Mesenteric fat pad (tissue), 1 donor: Measurements from ENCODE around the gene CREB1. TPM values are rescaled to one million over a fixed set of nuclear protein-coding genes. Genes with fewer than 3 reads are reported as not detected.

ENCODE experiments used
- DNase-seq: peaks from one replicate; pipeline ENCODE4 v3.0.0-alpha.2; 2020; ENCODE audit warnings: low spot score
- total RNA-seq: library from RNA; stranded (reverse); fragmentation: NEBNext Ultra II Directional; extraction: Animal tissue kit (Norgen Biotek cat#: 25700); gene quantifications from one replicate; pipeline ENCODE4 v1.2.1, GENCODE V29; 2021
- donor health status: DM: yes; HTN: yes; CAD: no.

Gene CREB1
- total RNA-seq, 1 donor from 2014 or later = 76.8 TPM

DNA sequence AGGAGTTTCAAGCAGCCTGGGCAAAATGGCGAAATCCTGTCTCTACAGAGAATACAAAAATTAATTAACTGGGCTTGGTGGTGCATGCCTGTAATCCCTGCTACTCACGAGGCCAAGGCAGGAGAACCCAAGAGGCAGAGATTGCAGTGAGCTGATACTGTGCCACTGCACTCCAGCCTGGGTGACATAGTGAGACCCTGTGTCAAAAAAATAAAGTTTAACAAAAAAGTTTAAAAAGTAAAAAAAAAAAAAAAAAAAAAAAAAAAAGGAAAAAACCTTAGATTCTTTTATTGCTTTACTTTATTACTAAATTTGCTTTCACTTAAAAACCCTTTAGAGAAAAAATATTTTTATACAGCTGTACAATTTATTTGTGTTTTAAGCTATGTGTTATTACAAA lies 10.7 kb downstream of the CREB1 start:
- DNase-seq = no peak

DNA sequence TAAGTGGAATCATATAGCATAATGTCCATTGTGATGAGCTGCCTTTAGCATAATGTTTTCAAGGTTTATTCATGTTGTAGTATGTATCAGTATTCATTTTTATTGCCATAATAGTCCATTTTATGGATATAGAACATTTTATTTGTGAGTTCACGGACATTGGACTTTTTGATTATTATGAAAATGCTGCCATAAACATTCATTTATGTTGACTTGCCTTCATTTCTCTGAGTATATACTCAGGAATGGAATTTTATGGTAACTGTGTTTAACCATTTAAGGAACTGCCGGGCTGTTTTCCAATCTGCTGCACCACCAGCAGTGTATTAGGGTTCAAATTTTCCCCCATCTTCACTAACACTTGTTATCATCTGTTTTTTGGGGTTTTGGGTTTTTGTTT lies 12.2 kb downstream of the CREB1 start:
- DNase-seq = no peak

DNA sequence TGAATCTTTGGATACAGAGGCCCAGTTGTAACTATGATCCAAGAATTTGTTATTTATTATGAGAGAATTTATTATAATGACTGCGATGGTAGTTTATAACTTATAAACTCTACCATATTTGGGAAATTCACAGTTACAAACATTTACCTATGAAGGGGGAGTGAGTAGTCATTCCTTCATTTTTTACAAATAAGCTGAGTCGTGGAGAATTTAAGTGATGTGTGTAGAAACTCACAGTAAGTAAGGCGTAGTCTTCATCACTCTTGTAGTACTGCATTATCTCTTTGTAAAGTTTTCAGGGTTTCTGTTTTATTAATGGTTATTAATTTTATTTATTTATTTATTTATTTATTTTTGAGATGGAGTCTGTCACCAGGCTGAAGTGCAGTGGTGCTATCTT lies 13.5 kb downstream of the CREB1 start:
- no peak for DNase-seq

DNA sequence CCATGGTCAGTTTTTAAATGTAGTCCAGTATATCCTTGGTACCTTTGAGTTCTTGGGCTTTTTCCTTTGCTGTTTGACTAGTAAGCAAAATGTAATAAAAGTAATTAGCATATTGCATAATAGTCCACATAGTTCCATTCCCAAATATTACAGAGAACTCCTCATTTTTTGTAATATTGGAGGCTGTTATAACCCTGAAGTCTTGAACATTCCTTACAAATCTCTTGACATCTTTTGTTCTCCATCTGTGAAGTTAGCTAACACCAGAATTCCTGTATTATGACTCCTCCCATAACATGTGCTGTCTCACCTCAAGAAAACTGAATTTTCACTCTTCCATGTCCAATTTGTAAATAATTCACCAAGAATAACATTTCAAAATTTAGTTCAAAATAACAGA lies 17.1 kb downstream of the CREB1 start:
- DNase-seq = no peak

DNA sequence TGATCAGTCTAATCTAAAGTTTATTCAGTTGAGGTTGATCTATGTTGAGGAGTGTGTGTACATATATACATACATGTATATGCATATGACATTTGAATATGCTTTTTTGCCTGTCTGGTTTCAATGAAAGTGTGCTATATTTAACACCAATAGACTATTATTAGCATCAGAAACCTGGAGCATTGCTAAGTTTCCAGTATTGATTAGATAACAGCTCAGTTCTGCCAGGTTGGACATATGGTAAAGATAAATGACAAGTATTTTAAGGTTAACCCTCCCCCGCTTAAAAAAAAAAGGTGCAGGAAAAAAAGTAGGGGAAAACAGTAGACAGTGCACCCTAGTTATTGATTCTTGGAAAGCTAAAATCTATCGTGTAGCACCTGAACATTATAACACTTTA lies 19.4 kb downstream of the CREB1 start:
- DNase-seq = no peak

DNA sequence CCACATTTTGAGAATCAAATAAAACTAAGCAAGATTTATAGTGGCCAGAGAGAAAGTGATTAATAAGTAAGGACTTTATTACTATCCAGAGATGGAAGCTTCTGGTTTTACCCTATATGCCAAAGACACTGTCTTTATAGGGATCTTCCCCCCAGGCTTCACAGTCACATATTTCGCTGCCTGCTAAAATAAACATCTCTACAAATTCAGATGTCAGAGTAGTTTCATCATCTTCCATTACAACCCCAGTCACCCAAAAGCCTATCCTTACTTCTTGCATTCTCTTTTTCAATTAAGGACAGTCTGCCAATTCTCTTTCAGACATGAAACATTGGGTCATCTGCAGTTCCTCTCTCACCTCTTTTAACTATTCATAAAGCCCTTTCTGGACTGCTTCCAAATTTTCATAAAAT lies 28.3 kb downstream of the CREB1 start:
- DNase-seq = no peak

DNA sequence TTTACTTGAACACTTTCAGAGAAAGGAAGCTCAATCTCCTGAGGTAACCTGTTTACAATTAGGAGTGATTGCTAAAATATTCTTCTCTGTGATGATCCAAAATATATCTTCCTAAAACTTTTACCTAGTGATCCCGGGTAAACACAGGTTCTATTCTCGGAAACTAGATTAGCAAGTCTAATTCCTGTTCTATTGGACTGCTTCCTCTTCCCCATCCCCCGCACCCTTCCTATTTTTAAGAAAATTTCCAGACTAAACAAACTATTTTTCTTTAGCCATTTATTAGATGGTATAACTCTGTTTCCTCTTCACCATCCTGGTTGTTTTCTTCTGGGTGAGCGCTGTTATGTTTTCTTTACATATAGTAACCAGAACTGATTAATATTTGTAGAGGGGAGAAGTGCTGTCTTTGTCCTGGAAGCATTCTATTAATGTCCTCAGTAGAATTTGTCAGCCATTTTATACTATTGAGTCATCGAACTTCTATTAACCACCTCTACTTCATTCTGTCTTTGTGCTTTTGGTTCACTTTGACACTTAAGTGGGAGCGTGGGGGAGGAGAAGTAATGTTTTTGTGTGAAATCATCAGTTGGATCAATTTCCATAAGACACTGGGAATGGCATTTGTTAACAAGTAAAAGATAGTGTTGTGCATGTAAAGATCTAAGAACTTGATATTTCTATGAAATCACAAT lies 31.8 kb downstream of the CREB1 start:
- DNase-seq = no peak

DNA sequence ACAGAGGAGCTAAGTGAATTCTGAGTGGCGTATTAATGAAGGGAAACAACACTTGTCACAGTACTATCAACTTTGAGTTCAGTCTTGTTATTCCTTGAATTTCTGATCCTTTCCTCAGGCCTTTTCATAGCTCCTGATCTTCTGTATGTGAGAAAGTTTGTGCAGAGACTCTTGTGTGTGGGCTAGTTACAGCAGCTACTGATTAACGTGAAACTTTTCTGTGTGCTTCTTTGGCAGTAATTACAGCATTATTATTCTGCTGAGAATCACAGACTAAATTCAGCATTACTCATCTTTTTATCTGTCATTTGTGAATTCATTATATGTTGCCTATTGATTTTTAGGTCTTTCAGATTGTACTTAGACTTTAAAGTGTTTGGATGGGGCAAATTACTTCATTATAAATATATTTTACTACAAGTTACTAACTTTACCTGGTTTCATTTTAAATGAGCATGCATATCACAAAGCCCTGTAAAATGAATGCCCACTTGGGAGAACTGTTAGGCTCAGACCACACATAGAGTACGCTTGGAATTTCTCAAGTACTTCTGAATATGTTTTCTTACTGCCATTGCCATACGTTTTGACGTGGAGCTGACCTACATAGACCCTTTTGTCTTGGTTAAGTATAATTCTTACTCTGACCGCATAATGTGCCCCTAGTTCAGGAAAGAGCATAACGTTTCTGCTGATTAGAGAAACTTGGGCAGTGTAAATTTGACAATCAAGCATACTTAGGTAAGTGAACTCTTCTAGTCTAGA lies 36.2 kb downstream of the CREB1 start:
- no peak for DNase-seq

DNA sequence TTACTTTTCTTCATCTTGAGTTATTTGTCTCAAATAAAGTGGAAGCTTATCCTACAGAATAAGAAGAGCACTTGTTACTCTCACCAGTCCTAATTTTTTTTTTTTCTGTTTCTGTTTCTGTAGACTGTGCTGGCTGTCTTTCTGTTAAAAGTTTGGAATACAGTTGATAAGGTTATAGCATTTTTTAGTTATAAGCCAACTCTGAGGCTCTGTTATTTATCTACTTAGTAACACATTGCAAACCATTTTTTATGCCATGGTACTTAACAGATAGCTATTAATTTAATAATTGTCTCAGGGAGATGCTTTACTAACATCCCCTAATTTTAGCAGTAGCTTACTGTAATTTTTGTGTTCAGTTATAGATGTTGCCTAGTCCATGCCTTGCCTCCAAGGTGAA lies 37.9 kb downstream of the CREB1 start:
- DNase-seq = no peak

DNA sequence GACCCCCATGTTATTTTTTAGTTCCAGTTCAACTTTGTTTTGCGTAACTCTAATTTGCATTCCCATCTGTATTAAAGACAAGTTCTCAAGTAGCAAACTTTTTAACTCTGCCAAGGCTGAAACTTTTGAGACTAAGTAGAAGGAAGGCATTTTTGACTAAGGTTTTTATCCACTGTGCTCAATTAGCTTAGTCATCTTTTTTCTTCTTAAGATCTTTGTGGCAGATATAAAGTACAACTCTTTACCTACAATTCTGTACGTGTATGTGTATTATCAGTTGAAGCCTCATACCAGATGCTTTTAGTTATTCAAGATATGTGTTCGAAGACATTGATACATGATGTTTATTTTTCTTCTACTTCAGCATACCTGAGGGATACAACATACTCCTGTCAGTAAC lies 41.6 kb downstream of the CREB1 start:
- no peak for DNase-seq

DNA sequence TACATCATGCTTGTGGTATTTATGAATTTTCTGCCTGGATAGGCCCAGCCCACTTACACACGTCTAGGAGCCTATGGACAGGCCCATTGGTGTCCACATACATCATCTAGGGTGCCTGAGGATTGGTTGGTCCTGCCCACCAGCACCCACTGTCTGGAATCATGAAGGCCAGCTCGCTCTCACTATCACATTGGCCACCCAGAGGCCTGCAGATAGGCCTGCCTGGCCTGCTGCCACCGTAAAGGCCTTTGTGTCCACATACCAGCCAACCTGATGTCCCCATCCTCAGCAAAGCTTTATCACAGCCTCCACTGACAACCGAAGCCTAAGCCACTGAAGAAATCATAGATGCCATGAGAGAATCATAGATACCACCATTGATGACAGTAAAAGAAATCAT lies 55.2 kb downstream of the CREB1 start:
- DNase-seq = no peak

DNA sequence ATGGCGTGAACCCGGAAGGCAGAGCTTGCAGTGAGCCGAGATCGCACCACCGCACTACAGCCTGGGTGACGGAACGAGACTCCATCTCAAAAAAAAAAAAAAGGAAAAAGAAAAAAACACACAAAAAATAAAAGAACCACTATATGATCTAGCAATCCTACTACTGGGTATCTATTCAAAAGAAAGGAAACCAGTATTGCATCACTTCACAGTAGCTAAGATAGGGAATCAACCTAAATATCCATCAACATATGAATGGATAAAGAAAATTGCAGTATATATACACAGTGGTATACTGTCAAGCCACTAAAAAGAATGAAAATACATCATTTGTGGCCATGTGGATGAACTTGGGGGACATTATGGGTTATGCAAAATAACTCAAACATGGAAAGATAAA lies 57.5 kb downstream of the CREB1 start:
- DNase-seq = no peak

DNA sequence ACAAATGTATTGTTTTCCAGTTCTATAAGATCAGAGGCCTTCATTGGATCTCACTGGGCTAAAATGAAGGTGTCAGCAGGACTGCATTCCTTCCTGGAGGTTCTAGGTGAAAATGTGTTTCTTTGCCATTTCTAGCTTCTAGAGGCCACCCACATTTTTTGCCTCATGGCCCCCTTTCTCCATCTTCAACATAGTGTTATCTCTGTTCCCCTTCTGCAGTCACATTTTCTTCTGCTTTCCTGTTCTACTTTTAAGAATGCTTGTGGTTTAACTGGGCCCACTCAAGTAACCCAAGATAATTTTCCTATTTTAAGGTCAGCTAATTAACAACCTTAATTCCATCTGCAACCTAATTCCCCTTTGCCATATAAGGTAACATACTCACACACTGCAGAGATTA lies 59.4 kb downstream of the CREB1 start:
- no peak for DNase-seq

DNA sequence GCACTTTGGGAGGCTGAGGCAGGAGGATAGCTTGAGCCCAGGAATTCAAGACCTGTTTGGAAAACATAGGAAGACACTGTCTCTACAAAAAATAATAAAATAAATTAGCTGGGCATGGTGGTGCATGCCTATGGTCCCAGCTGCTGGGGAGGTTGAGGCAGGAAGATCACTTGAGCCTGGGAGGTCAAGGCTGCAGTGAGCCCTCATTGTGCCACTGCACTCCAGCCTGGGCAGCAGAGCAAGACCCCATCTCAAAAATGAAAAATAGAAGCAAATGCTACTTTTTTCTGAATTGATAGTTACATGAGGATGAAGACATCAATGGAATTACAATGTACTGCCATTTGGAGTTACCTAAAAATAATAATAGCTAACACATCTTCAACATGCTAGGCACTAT lies 63.5 kb downstream of the CREB1 start:
- no peak for DNase-seq

DNA sequence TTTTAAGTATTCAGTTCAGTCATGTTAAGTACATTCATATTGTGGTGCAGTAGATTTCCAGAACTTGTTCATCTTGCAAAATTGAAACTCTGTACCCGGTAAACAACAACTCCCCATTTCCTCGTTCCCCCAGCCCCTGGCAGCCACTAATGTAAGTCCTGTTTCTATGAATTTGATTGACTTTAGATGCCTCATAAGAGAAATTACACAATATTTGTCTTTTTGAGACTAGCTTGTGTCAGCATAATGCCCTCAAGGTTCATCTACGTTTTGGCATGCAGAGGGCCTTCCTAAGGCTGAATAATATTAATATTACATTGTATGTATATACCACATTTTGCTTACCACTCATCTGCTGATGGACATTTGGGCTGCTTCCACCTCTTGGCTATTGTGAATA lies 64.5 kb downstream of the CREB1 start:
- no peak for DNase-seq

DNA sequence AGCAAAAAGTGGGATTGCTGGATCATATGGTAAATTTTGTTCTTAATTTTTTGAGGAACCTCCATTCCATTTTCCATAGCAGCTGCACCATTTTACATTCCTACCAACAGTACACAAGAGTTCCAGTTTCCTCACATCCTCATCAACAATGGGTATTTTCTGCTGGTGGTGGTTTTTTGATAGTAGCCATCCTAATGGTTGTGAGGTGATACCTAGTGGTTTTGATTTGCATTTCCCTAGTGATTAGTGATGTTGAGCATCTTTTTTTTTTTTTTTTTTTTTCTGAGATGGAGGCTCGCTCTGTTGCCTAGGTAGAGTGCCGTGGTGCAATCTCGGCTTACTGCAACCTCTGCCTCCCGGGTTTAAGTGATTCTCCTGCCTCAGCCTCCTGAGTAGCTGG lies 65.0 kb downstream of the CREB1 start:
- no peak for DNase-seq

DNA sequence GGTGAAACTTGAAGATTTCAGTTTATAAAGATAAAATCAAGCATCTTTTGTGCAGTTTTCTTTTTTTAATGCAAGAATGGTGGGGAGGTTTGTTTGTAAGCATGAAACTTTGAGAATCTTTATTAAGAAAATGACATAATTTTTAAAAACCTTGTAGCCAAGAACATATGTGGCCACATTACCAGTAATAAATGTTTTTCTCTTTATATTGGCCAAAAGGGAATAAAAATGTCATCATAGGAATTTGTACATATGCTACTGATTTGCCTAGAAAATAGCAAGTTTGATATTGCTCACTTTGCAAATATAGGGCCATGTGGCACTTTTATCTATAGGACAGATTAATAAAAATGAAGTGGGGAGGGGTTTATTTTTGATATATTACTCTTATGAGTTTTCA lies 69.9 kb downstream of the CREB1 start:
- DNase-seq = no peak

DNA sequence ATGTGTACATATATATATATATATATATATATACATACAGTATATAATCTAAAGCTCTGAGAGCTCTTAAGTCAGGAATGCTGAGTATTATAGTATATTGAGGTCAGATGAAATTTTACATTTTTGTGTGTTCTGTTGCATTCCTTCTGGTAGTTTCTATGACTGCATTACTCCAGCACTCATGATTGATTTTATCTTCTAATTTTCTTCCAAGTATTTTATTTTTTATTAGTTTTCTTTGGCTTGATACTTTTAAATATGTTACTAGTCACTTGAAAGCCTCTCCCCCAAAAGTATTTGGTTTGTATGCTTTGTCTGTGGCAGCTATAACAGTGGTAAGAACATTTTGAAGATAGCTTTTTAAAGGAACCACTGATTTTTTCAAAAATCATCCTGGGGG lies 70.5 kb downstream of the CREB1 start:
- DNase-seq = no peak

DNA sequence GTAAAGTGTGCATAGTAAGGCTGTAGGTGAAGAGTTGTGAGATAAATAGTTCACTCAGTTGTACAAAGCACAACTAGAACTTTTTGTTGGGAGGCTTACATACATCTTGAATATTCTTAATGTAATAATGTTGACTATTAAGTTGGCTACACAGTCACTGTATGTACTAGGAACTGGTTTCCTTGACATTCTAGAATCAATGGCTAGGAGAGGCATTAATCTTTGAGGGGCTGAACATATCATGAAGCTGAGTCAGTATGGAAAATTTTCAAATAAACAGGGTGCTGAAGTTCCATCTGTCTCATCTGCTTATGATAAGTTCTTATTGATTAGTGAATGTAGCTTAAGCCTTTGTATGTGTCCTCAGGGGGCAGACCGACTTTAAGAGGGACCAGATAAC lies 72.0 kb downstream of the CREB1 start:
- DNase-seq = no peak

DNA sequence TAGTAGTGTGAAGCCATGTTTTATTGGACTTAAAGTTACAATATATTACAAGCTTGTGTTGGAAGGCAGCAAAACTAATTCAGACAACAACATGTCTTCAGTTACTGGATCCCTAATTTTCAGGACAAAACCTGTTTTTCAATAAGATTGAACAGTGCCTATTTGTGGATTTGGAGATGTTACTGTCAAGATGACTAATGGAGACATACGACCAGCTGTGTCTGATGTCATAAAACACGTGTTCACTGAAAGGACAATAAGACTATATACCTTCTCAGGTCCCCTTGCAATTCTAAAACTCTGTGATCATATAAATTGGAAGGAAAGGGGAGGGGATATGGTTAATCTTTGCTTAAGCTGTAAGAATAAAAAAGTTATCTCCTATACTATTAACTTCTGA lies 73.7 kb downstream of the CREB1 start:
- DNase-seq = no peak

DNA sequence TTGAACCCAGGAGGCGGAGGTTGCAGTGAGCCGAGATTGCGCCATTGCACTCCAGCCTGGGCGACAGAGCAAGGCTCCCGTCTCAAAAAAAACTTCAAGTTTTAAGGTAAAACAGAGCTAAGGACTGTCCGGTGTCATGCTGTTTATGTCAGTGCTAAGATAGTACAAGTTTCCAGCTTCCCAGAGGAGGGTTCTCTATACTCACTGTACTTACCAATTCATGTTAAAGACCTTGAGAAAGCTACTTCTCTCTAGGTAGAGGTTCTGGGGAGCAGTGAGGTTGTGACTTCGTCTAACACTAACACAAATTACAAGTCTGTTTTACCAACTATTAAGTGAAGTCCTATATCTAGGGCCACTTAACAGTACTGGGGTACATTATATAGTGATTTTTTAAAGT lies 76.6 kb downstream of the CREB1 start:
- DNase-seq = no peak

DNA sequence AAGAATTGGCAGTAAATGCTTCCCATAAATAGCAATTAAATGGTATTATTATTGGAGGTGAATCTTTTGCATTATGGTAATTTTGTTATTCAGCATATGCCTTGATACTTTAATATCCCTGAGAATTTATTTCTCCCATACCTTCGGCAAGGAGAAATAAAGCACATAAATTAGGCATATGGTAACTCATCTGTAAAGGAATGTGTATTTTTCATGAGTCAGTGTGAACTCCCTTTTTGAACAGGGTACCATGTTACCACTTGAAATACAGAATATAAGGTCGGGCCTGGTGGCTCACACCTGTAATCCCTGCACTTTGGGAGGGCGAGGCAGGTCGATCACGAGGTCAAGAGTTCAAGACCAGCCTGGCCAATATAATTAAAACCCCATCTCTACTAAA lies 77.1 kb downstream of the CREB1 start:
- no peak for DNase-seq

DNA sequence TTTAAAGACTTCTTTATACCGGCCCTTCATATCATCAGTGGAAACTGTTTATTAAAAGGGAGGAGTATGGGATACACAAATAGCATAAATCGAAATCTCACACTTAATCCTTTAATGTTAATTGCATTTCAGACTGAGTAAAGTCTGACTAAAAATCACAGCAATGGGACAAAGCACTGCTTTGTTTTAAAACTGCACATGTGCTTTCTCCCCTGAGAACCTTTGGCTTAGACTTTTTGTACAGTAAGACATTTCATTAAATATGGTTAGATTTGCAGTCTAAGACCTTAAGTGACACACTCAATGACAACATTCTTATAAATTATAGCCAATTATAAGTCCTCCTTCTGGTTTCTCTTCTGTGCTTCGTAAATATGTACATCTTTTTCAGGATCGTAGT lies 83.0 kb downstream of the CREB1 start:
- DNase-seq = no peak
